ENCODE results near the gene KLF13. TPM values are rescaled to one million over a fixed set of nuclear protein-coding genes. Genes with fewer than 3 reads are reported as not detected.

Gene KLF13
- total RNA-seq, 2 donors from 2014 or later = 25.7 to 38.4 TPM

DNA sequence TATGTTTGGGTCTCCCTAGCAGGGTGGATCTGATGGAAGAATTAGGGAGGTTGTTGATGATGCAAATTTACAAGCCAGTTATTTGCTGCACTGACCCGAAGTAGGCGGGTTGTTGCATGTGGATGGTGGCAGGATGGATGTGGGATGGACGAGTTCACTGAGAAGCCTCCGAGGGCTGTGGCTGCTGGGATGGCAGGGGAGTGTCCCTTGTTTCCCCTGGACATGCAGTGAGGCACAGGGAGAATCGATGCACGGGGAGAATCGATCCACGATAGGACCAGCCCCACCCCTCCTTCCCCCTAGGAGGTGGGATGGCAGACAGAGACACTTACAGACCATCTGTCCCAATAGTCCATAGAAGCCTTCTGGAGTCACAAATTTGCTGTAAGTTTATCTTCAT lies 31.0 kb upstream of the KLF13 start:
- no peak overlapping the region for H3K4me3 ChIP-seq
- no peaks in the 10 kb centered on the region for H3K36me3 ChIP-seq (replicated peaks in 1 of 2; ENCODE audit: insufficient read depth in 1 of 2, low read depth in 2 of 2)
- ATAC-seq (no peak), DNase-seq (peak in 1 of 4 donors; percentile 8)
- WGBS, 2 donors = 68 to 73% methylated on average over 8 of the region's 8 CpGs
- H3K27me3 ChIP-seq = no peaks in the 10 kb centered on the region
- peaks cover 39% of the 10 kb centered on the region for H3K4me1 ChIP-seq
- H3K9me3 ChIP-seq = no peaks in the 10 kb centered on the region
- peak overlapping the region in 1 of 4 donors; percentile 82 for H3K27ac ChIP-seq
- TF ChIP-seq CTCF (IDR thresholded peaks at IDR 0.05) = no peak
- no peak for TF ChIP-seq POLR2A (IDR thresholded peaks at IDR 0.05)
- intact Hi-C loops (cut with DNase I) = no loop called here

DNA sequence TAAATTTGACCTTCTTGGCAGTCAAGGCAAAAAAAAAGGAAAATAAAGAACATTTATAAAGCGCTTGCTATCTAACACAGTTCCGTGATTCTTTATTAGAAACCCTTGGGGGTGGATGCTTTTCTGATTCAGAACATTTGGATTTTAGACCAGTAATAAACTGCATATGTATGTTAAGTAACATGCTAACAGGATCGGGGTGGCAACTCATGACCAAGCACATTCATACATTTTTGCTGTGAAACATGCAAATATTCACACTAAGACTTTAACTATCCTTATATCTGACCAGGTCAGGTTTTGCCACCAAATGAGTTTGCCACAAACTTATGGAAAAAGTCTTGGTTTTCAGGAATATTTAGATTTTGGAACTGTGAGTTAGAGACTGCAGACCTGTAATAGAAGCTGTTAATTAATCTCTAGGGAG lies 30.4 kb upstream of the KLF13 start:
- DNase-seq = no peak
- no peak for ATAC-seq
- peaks cover 39% of the 10 kb centered on the region for H3K4me1 ChIP-seq
- no peaks in the 10 kb centered on the region for H3K9me3 ChIP-seq
- H3K27ac ChIP-seq = peak overlapping the region in 3 of 4 donors; percentile 81 to 84 (median 82)
- no peak overlapping the region for H3K4me3 ChIP-seq
- H3K36me3 ChIP-seq (replicated peaks in 1 of 2; ENCODE audit: insufficient read depth in 1 of 2, low read depth in 2 of 2) = no peaks in the 10 kb centered on the region
- TF ChIP-seq POLR2A (IDR thresholded peaks at IDR 0.05) (no peak), CTCF (IDR thresholded peaks at IDR 0.05) (no peak)
- no peaks in the 10 kb centered on the region for H3K27me3 ChIP-seq
- intact Hi-C loops (cut with DNase I) = no loop called here
- 29 to 31% methylated on average over 3 of the region's 3 CpGs for WGBS, 2 donors

GRCh38 chr15:31296646-31297574 lies 29.7 kb upstream of the KLF13 start:
- H3K9me3 ChIP-seq = no peaks in the 10 kb centered on the region
- WGBS, 2 donors = 28 to 29% methylated on average over 11 to 13 of the region's 13 CpGs
- peak overlapping the region; percentile 60 to 84 (median 82) for H3K27ac ChIP-seq
- DNase-seq = peak; percentile 79 to 93 (median 90)
- TF ChIP-seq POLR2A (IDR thresholded peaks at IDR 0.05) = peak in 1 of 3 donors; percentile 18
- TF ChIP-seq CTCF (IDR thresholded peaks at IDR 0.05) = peak in 4 of 7 experiments; percentile 30 to 41 (median 36)
- no peaks in the 10 kb centered on the region for H3K36me3 ChIP-seq (replicated peaks in 1 of 2; ENCODE audit: insufficient read depth in 1 of 2, low read depth in 2 of 2)
- intact Hi-C loops (cut with DNase I) = no loop called here
- no peak overlapping the region for H3K4me3 ChIP-seq
- no peaks in the 10 kb centered on the region for H3K27me3 ChIP-seq
- ATAC-seq = peak; percentile 87
- peaks cover 39% of the 10 kb centered on the region for H3K4me1 ChIP-seq

GRCh38 chr15:31297575-31298456 lies 28.8 kb upstream of the KLF13 start:
- H3K27ac ChIP-seq = peak overlapping the region in 3 of 4 donors; percentile 81 to 84 (median 82)
- peak in 3 of 4 donors; percentile 45 to 65 (median 64) for DNase-seq

More at GRCh38 chr15:31297575-31298456, 28.8 kb upstream of the KLF13 start:
- no peak overlapping the region for H3K4me3 ChIP-seq
- TF ChIP-seq CTCF (IDR thresholded peaks at IDR 0.05) (no peak), POLR2A (IDR thresholded peaks at IDR 0.05) (peak in 1 of 3 donors; percentile 11)
- intact Hi-C loops (cut with DNase I) = no loop called here
- no peaks in the 10 kb centered on the region for H3K9me3 ChIP-seq
- H3K4me1 ChIP-seq = peaks cover 39% of the 10 kb centered on the region
- no peaks in the 10 kb centered on the region for H3K27me3 ChIP-seq
- no peaks in the 10 kb centered on the region for H3K36me3 ChIP-seq (replicated peaks in 1 of 2; ENCODE audit: insufficient read depth in 1 of 2, low read depth in 2 of 2)
- 76 to 83% methylated on average over 11 to 14 of the region's 14 CpGs for WGBS, 2 donors
- peak; percentile 20 for ATAC-seq

All from body of pancreas (tissue), 4 donors.